D341Med (cell line): ENCODE results near the gene ERGIC1.

ENCODE experiments used
- DNase-seq: peaks from one replicate; pipeline ENCODE4 v3.0.0; 2012; ENCODE audit warnings: low spot score

ERGIC1 gene

DNA sequence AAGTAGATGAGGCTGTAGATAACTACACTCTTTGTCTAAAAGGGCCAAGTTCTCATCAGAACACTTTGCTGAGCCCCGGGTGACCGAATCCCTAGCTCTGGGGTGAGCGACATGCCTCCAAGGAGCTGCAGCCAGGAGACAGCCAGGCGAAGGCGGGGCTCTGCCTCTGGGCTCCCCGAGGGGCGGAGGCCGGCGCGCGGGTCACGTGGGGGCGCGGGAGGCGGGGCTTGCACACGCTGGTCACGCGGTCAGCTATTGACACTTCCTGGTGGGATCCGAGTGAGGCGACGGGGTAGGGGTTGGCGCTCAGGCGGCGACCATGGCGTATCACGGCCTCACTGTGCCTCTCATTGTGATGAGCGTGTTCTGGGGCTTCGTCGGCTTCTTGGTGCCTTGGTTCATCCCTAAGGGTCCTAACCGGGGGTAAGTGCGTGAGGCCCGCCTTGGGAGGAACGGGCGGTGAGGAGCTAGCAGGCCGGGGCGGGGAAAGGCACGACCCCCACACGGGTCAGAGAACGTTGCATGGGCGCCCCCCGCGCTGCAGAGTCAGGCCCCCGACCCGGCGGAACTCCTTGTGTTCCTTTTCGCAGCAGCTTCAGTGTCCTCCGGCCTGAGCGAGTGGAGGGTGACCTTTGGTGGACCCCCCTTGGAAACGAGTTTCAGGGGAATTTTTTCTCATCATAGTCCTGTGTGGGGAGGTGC is 149.6 kb downstream of the ERGIC1 start, which contains the start of gene ATP6V0E1:
ATP6V0E1 (plus strand) TSS at position 230 of the 702 bp plus-strand sequence; CDS start at position 320, 90 bp downstream.
- DNase-seq = peak; percentile 96

DNA sequence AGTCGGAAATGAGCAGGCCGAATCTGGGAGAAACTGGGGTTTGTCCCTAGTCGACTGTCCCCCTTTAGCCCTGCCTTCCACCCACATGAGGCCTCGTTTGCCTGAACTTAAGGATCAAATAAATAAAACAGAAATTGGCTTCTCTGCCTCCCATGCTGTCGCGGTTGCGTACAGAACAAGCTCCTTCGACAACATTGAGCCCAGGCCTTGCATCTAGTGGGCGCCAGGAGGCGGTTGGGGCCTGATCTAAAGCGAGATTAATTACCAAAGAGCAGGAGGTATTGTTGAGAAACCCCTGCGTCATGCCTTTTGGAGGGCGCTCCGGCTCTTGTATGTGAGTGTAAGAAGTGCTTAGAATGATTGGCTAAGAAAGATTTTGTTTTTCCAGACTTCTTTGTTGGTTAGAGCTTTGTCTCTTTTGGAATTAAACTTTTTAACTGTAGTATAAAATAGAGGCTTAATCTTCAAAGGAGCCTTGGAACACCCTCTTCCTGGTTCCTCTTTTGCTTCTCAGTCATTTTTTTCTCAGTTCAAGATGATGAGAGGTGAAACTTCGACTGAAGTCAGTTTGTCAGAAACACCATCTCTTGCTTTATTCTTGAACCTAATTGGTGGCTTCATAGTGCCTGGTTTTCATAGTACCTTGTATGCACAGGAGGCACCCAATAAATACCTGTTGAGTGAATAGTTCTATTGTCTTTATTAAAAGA is 150.3 kb downstream of the ERGIC1 start:
- DNase-seq = peak; percentile 79

DNA sequence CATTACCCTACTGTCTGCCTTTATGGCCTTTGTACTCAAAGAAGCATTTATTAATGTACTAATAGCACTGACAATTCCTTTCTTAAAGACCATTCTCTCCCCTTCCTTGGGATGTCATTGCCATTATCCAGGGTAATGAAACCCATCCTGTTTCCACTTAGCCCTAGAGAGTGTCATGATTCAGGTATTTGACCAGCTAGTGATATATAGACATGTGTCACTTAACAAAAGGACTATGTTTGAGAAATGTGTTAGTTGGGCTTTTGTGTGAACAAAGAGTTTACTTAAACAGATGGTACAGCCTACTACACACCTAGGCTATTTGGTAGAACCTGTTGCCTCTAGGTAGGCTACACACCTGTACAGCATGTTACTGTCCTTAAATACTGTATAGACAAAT is 151.5 kb downstream of the ERGIC1 start:
- DNase-seq = no peak

DNA sequence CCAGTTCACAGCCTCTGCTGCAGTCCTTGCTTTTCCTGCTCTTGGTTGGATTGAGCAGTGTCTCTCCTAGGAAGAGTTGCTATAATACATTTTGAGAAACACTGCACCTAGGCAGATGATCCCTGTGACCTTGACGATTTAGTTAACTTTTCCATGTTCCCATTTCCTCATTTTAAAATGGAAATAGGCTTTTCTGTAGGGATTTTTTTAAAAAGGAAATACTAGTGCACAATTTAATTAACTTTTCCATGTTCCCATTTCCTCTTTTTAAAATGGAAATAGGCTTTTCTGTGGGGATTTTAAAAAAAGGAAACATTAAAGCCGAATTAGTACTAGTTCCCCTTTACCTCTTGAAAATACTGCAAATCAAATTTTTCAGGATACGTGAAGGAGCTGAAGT is 154.2 kb downstream of the ERGIC1 start:
- DNase-seq = no peak

DNA sequence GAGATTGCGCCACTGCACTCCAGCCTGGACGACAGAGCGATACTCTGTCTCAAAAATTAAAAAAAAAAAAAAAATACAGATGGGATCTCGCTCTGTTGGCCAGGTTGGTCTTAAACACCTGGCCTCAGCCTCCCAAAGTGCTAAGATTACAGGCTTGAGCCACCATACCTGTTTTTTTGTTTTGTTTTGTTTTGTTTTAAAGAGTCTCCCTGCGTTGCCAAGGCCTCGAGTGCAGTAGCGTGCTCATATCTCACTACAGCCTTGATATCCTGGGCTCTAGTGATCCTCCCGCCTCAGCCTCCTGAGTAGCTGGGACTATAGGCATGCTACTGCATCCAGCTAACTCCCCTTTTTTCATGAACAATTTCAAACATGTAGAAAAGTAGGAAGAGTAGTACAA is 156.7 kb downstream of the ERGIC1 start:
- no peak for DNase-seq

DNA sequence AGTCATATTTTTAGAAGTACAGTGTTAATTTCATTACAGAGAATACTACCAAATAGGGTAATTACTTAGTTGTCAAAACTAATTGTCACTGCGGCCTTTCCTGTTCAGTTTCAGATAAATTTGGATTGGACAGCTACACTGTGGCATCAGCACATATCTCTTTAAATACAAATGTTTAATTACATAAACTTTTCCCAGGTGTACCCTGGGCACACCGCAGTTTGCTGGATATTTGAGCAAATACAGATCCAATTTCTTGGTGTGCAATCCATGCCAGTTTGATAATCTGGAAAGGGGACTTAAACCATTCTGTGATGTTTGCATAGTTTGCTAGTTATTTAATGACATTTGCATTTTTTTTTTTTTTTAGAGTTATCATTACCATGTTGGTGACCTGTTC is 160.4 kb downstream of the ERGIC1 start:
- DNase-seq = no peak

DNA sequence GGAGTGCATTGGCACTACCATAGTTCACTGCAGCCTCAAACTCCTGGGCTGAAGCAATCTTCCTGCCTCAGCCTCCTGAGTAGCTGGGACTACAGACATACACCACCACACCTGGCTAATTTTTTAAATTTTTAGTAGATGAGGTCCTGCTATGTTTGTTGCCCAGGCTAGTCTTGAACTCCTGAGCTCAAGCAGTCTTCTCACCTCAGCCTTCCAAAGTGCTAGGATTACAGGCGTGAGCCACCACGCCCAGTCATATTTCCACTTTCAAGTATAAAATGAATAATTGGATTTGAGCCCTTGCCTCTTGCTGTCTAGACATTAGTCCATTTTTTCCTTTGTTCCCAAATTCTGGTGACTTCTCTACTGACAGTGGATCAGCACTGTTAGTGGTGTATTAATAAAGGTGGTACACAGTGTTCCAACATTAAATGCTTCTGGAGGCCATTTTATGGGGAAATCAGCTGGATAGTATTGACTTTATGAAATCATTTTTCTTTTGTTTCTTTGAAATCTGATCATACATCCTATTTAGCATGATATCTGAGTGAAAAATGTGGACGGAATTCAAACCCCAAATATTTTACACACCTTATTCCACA is 165.4 kb downstream of the ERGIC1 start:
- DNase-seq = no peak

DNA sequence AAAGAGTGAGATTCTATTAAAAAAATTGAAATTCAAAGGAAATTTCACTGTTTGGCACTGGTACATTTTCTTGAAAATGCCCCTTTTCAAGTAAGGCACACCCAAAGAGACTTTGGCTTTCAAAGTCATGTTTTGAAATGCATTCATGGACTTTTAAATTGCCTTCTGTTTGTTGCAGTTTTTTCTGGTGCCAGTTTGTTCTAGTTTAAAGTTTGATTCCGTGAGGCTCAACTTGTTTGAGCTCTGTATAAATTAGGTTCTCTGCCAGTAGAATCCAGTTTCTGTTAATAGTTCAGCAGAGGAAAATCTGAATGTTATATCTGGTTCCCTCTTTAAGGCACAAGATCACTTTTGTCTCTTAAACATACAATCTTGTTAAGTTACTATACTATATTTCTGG is 165.9 kb downstream of the ERGIC1 start:
- DNase-seq = no peak

DNA sequence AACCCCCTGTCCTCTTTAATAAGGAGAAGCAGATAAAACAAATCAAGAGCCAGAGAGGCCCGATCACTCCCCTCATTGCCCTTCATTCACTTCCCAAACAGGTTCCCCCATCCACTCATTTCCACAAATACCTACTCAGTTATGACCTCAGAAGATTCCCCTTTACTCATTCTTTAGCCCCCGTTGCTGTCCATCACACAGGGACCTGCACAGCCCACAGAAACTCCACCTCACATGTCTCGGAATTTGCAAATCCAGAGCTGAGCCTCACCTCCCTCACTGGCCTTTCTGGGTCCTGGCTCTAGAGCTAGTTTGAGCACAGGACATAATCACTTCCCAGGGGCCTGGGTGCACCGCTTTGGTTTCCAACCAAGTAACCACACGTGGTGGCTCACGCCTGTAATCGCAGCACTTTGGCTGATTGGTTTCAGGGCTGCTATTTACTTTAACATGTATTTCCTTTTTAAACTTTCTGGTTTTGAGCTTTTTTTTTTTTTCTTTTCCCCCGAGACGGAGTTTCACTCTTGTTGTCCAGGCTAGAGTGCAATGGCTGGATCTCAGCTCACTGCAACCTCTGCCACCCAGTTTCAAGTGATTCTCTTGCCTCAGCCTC is 167.3 kb downstream of the ERGIC1 start:
- DNase-seq = no peak
